ENCODE results near the gene MYL5.

GRCh38 chr4:689723-690122, 15.4 kb downstream of the MYL5 start:
- no peak for TF ChIP-seq RARB (CRISPR knock-in tag; IDR thresholded peaks at IDR 0.05)
- TF ChIP-seq ARNTL (CRISPR knock-in tag; IDR thresholded peaks at IDR 0.05; ENCODE audit: borderline replicate concordance, low read depth) = no peak
- no peak for TF ChIP-seq CSDC2 (CRISPR knock-in tag; IDR thresholded peaks at IDR 0.05)
- TF ChIP-seq ZC3H10 (CRISPR knock-in tag; IDR thresholded peaks at IDR 0.05) = no peak
- TF ChIP-seq CREB5 (CRISPR knock-in tag; IDR thresholded peaks at IDR 0.05; ENCODE audit: low read depth) = no peak
- no peak for TF ChIP-seq POU6F1 (CRISPR knock-in tag; IDR thresholded peaks at IDR 0.05; ENCODE audit: borderline replicate concordance, low read depth)
- TF ChIP-seq ZFP3 (CRISPR knock-in tag; IDR thresholded peaks at IDR 0.05) = no peak
